ENCODE measurements around the gene ADK.

Gene ADK

GRCh38 chr10:74738985-74739567 is 588.1 kb downstream of the ADK start:
- DNase-seq (ENCODE audit: low read depth) = no peak

GRCh38 chr10:74743401-74743800 is 592.4 kb downstream of the ADK start:
- DNase-seq (ENCODE audit: low read depth) = no peak

GRCh38 chr10:74745449-74745848 is 594.4 kb downstream of the ADK start:
- DNase-seq (ENCODE audit: low read depth) = no peak

GRCh38 chr10:74746813-74747212 is 595.8 kb downstream of the ADK start:
- DNase-seq (ENCODE audit: low read depth) = no peak

GRCh38 chr10:74748468-74749031 is 597.5 kb downstream of the ADK start:
- DNase-seq (ENCODE audit: low read depth) = no peak

GRCh38 chr10:74750848-74751274 is 599.8 kb downstream of the ADK start:
- no peak for DNase-seq (ENCODE audit: low read depth)

GRCh38 chr10:74752371-74753040 is 601.5 kb downstream of the ADK start:
- no peak for DNase-seq (ENCODE audit: low read depth)

GRCh38 chr10:74753442-74754211 is 602.6 kb downstream of the ADK start:
- no peak for DNase-seq (ENCODE audit: low read depth)

- no peak for DNase-seq (ENCODE audit: low read depth)
Measured at GRCh38 chr10:74754381-74754821, 603.4 kb downstream of the ADK start.

- no peak for DNase-seq (ENCODE audit: low read depth)
Measured at GRCh38 chr10:74755273-74755672, 604.3 kb downstream of the ADK start.
